ENCODE results near the gene CHGA.
A peak's percentile ranks its signal among the peaks of the same experiment; 100 is the strongest.

Gene CHGA

DNA sequence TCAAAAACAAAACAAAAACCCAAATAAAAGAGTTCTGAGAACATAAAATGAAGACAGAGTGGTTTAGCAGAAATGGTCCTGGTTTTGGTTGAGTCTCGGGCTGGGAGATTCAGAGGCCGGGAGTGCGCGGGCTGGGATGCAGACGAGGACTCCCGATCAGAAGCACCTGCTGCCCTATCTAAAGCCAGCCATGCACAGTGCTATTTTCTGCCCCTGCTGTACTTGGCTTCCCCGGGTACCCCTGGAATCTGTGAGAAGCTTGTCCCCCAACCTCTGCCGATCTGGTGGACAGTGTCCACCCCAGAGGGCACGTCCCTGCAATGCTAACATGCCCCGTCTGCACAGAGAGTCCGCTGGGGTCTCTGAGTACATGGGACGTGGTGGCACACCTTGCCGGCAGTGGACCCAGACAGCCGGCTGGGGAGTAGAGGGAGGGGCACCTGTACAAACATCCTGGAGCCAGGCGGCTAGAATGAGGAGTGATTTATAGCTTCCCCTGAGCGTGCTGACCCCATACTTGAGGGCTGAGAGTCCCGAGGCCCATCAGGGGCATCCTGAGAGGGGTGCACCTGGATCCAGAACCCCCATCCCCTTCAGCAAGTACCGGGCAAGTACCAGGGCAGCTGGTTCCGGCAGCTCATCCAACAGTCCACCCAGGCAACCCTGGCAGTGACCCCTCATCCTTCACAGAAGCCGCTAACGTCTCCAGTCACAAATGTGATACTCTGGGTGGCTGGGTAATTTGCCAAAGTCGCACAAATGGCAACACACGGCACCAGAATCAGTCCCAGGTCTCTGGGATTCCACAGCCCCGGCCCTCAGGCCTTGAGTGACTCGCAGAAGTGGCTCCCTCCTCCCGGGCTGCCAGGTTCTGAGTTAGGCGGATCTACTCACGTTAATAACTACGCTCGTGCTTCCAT is 37.1 kb downstream of the CHGA start:
- FAIRE-seq (no peak), DNase-seq (ENCODE audit: low spot score) (no peak)

- no peak for FAIRE-seq
- DNase-seq (ENCODE audit: low spot score) = peak; percentile 65
Measured at GRCh38 chr14:92960706-92961566, 38.0 kb downstream of the CHGA start.

DNA sequence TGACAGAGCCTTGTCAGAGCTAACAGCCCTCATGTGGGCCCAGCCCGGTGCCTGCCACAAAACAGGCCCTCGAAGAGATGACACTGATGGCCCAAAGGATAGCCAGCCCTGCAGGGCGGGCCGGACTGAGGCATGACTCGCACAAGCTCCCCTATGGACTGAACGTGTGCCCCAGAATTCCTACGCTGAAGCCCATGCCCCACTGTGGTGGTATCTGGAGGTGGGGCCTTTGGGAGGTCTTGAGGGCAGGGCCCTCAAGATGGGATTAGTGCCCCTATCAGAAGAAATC is 38.6 kb downstream of the CHGA start:
- DNase-seq (ENCODE audit: low spot score) (no peak), FAIRE-seq (no peak)

GRCh38 chr14:92962031-92962830 is 39.3 kb downstream of the CHGA start:
- no peak for DNase-seq (ENCODE audit: low spot score)
- no peak for FAIRE-seq

- FAIRE-seq = no peak
- no peak for DNase-seq (ENCODE audit: low spot score)
Measured at GRCh38 chr14:92962831-92963095, 39.8 kb downstream of the CHGA start.

GRCh38 chr14:92963301-92964123 is 40.6 kb downstream of the CHGA start:
- DNase-seq (ENCODE audit: low spot score) = peak; percentile 40
- no peak for FAIRE-seq

DNA sequence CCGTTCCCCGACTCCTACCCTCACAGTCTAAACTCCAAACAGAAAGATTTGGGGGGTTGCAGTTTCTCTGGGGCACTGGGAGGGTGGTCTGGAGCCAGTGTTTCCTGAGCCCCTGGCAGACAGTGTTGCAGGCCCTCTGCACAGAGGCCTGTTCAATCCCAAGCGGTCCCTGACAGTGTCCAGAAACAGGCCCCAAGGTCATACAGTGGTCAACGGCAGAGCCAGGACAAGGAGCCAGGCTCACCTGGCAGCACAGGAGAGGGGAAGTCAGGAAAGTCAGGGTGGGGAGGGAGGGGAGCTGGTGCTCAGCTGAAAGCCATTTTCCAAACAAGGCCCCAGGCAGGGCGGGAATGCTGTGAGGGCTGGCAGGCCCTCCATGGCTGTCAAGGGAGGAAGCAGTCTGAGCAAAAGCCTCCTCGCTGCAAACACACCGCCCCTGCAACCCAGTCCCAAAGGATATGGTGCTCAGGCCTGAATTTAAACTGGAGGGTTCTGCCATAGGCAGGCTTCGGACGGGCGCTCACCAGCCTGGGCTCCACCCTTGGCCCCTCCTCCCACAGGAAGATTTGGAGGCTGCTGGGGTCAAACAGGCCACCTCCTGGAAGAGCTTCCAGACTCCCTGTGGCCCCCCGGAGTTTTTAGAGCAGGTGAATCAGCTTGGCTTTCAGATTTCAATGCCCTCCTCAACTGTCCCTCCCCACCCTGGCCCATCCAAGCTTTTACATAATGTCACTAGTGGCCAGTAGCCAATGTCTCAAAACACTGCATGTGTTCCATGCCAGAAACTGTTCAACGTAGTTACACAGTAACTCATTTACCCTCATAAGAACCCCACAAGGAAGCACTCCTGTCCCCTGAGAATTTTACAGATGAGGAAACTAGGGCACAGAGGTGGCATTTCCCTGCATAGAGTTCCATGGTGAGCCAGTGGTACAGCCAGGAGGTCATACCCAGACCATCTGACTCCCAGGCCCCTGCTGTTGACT is 41.5 kb downstream of the CHGA start:
- FAIRE-seq (no peak), DNase-seq (ENCODE audit: low spot score) (no peak)

DNA sequence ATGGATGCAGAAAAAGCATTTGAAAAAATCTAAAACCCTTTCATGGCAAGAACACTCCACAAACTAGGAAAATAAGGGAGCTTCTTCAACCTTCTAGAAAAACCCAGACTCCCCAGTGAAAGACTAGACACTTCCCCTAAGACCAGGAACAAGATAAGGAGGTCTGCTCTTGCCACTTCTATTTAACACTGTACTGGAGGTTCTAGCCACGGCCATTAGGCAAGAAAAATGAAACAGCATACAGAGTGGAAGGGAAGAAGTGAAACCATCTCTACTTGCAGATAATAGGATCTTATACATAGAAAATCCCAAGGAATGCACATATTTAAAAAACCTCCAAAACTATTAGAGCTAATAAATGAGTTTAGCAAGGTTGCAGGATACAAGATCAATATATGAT is 42.3 kb downstream of the CHGA start:
- FAIRE-seq (no peak), DNase-seq (ENCODE audit: low spot score) (no peak)

- no peak for DNase-seq (ENCODE audit: low spot score)
- no peak for FAIRE-seq
Measured at GRCh38 chr14:92967346-92967926, 44.5 kb downstream of the CHGA start.

GRCh38 chr14:92968291-92969020 is 45.5 kb downstream of the CHGA start:
- DNase-seq (ENCODE audit: low spot score) (no peak), FAIRE-seq (no peak)

DNA sequence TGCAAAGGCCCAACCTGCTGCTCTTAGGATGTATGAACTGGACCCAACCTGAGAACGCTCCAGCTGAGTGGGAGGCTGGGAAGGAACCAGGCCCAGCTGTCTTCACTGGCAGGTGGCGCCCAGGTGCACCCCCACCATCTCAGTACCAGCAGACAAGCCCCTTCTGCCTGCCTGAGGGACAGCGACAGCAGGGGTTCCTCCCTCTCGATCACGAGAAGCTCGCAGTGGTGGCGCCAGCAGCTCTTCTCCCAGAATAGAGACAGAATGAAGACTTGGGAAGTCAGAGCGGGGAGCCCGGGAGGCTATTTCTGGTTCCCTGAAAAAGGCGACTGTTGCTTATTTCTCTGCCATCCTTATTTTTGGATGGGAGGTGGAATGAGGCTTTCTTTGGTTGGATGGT is 46.5 kb downstream of the CHGA start:
- no peak for DNase-seq (ENCODE audit: low spot score)
- no peak for FAIRE-seq

DNA sequence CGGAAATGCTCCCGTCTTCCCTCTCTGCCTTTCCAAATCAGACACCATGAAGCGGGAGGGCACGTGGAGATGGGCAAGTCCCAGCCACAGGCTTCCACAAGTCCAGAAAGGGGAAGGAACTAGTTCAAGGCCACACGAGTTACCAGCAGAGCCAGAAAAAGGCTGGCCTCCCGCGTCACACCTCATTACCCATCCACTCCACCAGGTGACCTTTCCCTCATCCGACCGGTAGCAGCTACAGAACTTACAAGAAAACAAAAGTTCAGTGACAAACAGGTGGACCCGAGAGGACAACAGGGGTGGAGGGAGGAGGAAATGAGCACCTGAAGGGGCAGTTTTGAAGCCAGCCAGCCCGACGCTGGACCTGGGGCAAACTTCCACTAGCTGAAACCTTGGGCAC is 46.9 kb downstream of the CHGA start:
- DNase-seq (ENCODE audit: low spot score) (no peak), FAIRE-seq (no peak)

GRCh38 chr14:92970271-92970670 is 47.3 kb downstream of the CHGA start:
- DNase-seq (ENCODE audit: low spot score) (no peak), FAIRE-seq (no peak)

DNA sequence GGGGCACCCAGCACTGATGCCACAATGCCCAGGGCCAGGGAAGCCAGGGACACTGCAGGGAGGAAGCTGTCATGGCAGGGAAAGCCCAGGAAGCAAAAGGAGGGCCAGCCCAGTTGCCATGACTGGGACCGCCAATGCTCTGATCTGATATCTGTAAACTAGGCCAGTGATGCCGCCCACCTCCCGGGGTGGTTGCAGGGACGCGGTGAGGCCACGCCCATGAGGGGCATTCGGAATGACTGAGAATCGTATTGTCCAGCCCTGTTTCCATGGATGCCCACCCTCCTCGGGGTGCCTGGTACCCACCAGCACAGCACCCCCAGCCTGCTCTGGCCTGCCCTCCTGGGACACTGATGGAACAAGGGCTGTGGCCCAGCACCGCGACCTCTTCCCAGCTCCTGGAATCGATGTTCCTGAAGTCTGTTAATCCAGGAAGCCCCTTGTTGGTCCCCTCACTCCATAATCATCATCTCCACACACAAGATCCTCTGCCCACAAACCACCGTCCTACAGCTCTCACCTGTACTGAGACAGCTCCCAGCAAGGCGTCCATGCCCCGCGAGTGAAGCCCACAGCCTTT is 48.7 kb downstream of the CHGA start:
- DNase-seq (ENCODE audit: low spot score) (no peak), FAIRE-seq (no peak)

GRCh38 chr14:92973261-92973797 is 50.4 kb downstream of the CHGA start:
- no peak for FAIRE-seq

GRCh38 chr14:92973798-92974372 is 50.9 kb downstream of the CHGA start:
- no peak for FAIRE-seq
- DNase-seq (ENCODE audit: low spot score) = no peak

More at GRCh38 chr14:92973261-92973797, 50.4 kb downstream of the CHGA start:
- DNase-seq (ENCODE audit: low spot score) = peak; percentile 29

GRCh38 chr14:92974541-92975345 is 51.8 kb downstream of the CHGA start:
- FAIRE-seq = no peak
- DNase-seq (ENCODE audit: low spot score) = no peak
